Measurements from ENCODE around the gene CNIH1.

GRCh38 chr14:54455363-54455762, 14.2 kb upstream of the CNIH1 start:
- TF ChIP-seq CTCF (IDR thresholded peaks at IDR 0.05) (no peak), POLR2AphosphoS5 (IDR thresholded peaks at IDR 0.05) (no peak)
